Measurements from ENCODE around the gene SMYD4. TPM values are rescaled to one million over a fixed set of nuclear protein-coding genes. Genes with fewer than 3 reads are reported as not detected.
"Not testable (repeated sequence)": the region's sequence is repeated elsewhere in the genome, so short reads cannot be mapped to it uniquely, and the experiment has no call there.

The SMYD4 gene
- total RNA-seq, 1 donor from 2014 or later: 16.7 TPM

GRCh38 chr17:1773696-1774181 is 56.0 kb downstream of the SMYD4 start:
- intact Hi-C loops (cut with DNase I): no loop called here
- H3K4me1 ChIP-seq: peaks cover 31% of the 10 kb centered on the region
- DNase-seq (ENCODE audit: extremely low spot score in 2 of 2): no peak
- H3K27me3 ChIP-seq: no peaks in the 10 kb centered on the region
- no peak overlapping the region for H3K4me3 ChIP-seq
- TF ChIP-seq CTCF (IDR thresholded peaks at IDR 0.05) (no peak), POLR2AphosphoS5 (IDR thresholded peaks at IDR 0.05; ENCODE audit: insufficient read depth in 1 of 2, low read depth in 1 of 2) (peak in 1 of 2 donors; percentile 7)
- H3K9me3 ChIP-seq: no peaks in the 10 kb centered on the region
- H3K36me3 ChIP-seq: peaks cover 0 to 54% of the 10 kb centered on the region in 2 donors
- H3K27ac ChIP-seq: peak overlapping the region; percentile 61

GRCh38 chr17:1773000-1773695 is 56.6 kb downstream of the SMYD4 start:
- peak in 1 of 2 donors; percentile 41 for TF ChIP-seq POLR2AphosphoS5 (IDR thresholded peaks at IDR 0.05; ENCODE audit: insufficient read depth in 1 of 2, low read depth in 1 of 2)
- H3K9me3 ChIP-seq; intact Hi-C loops (cut with DNase I); H3K27me3 ChIP-seq; H3K4me3 ChIP-seq; DNase-seq (ENCODE audit: extremely low spot score in 2 of 2): not testable (repeated sequence)
- Histone ChIP-seq H3K27ac (peak overlapping the region; percentile 61), H3K4me1 (peaks cover 26% of the 10 kb centered on the region), H3K36me3 (peaks cover 0 to 54% of the 10 kb centered on the region in 2 donors)

GRCh38 chr17:1769822-1770477 is 59.8 kb downstream of the SMYD4 start:
- Histone ChIP-seq H3K27me3 (no peaks in the 10 kb centered on the region), H3K27ac (peak overlapping the region; percentile 70), H3K36me3 (peaks cover 0 to 26% of the 10 kb centered on the region in 2 donors), H3K4me1 (peaks cover 52% of the 10 kb centered on the region), H3K9me3 (no peaks in the 10 kb centered on the region), H3K4me3 (no peak overlapping the region)
- intact Hi-C loops (cut with DNase I): no loop called here
- peak; percentile 20 to 52 for TF ChIP-seq POLR2AphosphoS5 (IDR thresholded peaks at IDR 0.05; ENCODE audit: insufficient read depth in 1 of 2, low read depth in 1 of 2)
- TF ChIP-seq CTCF (IDR thresholded peaks at IDR 0.05): no peak
- no peak for TF ChIP-seq POLR2A (IDR thresholded peaks at IDR 0.05)
- DNase-seq (ENCODE audit: extremely low spot score in 2 of 2): no peak

GRCh38 chr17:1767358-1767757 is 62.3 kb downstream of the SMYD4 start:
- intact Hi-C loops (cut with DNase I): no loop called here

More at GRCh38 chr17:1767358-1767757, 62.3 kb downstream of the SMYD4 start:
- no peak for DNase-seq (ENCODE audit: extremely low spot score in 2 of 2)
- H3K4me3 ChIP-seq: no peak overlapping the region
- no peak for TF ChIP-seq POLR2A (IDR thresholded peaks at IDR 0.05)
- TF ChIP-seq POLR2AphosphoS5 (IDR thresholded peaks at IDR 0.05; ENCODE audit: insufficient read depth in 1 of 2, low read depth in 1 of 2): no peak
- TF ChIP-seq CTCF (IDR thresholded peaks at IDR 0.05): no peak
- peaks cover 0 to 18% of the 10 kb centered on the region in 2 donors for H3K36me3 ChIP-seq
- peaks cover 62% of the 10 kb centered on the region for H3K4me1 ChIP-seq
- no peaks in the 10 kb centered on the region for H3K9me3 ChIP-seq
- peak overlapping the region; percentile 86 for H3K27ac ChIP-seq
- no peaks in the 10 kb centered on the region for H3K27me3 ChIP-seq
